22Rv1 (cell line): ENCODE data around the gene CARD14.

Source experiments
- CTCF ChIP-seq: fragments of 450-650 bp; IDR thresholded peaks from 2 replicates; pipeline ENCODE4 v1.5.1; 2017; ENCODE audit warnings: mild to moderate bottlenecking
- ZFX ChIP-seq: fragments of 450-650 bp; IDR thresholded peaks from 2 replicates; pipeline ENCODE4 v1.6.1; 2017; ENCODE audit warnings: antibody characterized with exemption, borderline replicate concordance

- TF ChIP-seq CTCF (no peak), ZFX (no peak)
Measured at GRCh38 chr17:80164185-80164584, 5.6 kb upstream of the CARD14 start.
